ENCODE results near the gene RYR2.

DNA sequence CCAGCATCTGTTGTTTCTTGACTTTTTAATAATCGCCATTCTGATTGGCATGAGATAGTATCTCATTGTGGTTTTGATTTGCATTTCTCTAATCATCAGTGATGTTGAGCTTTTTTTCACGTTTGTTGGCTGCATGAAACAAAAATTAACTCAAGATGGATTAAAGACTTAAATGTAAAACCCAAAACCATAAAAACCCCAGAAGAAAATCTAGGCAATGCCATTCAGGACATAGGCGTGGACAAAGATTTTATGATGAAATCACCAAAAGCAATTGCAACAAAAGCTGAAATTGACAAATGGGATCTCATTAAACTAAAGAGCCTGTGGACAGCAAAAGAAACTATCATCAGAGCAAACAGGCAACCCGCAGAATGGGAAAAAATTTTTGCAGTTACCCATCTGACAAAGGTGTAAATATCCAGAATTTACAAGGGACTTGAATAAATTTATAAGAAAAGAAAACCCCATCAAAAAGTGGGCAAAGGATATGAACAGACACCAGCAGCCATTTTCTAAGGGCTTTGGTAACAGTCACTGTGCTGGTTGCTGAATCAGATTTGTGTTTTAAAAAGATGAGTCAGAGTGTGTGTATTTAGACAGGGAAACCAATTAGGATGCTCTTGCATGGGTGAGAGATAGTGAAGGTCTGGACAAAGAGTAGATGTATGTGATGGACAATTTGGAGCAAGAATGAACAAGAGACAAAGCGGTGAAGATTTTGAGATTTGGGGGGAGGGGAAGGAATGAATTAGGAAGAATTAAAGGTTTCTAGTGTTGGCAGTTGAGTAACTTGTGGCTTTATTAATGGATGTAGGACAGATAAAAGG, 110.7 kb downstream of the RYR2 start:
- TF ChIP-seq, protein P1, sequence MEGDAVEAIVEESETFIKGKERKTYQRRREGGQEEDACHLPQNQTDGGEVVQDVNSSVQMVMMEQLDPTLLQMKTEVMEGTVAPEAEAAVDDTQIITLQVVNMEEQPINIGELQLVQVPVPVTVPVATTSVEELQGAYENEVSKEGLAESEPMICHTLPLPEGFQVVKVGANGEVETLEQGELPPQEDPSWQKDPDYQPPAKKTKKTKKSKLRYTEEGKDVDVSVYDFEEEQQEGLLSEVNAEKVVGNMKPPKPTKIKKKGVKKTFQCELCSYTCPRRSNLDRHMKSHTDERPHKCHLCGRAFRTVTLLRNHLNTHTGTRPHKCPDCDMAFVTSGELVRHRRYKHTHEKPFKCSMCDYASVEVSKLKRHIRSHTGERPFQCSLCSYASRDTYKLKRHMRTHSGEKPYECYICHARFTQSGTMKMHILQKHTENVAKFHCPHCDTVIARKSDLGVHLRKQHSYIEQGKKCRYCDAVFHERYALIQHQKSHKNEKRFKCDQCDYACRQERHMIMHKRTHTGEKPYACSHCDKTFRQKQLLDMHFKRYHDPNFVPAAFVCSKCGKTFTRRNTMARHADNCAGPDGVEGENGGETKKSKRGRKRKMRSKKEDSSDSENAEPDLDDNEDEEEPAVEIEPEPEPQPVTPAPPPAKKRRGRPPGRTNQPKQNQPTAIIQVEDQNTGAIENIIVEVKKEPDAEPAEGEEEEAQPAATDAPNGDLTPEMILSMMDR (IDR thresholded peaks at IDR 0.05; ENCODE audit: low read depth, low read length), result no peak
- TF ChIP-seq EZH2phosphoT487 (IDR thresholded peaks at IDR 0.05; ENCODE audit: low read depth), result no peak

Data from OCI-LY3 (cell line).